LNCaP clone FGC (cell line): ENCODE data around the gene NR2C2AP.
A peak's percentile ranks its signal among the peaks of the same experiment; 100 is the strongest.
"Not testable (repeated sequence)": the region's sequence is repeated elsewhere in the genome, so short reads cannot be mapped to it uniquely, and the experiment has no call there.

ENCODE experiments used
- DNase-seq: peaks from one replicate; pipeline ENCODE4 v3.0.0-alpha.2; 2011; ENCODE audit warnings: low read depth
- H3K4me3 ChIP-seq: 2 replicates; pipeline ENCODE4 v1.5.1; 2011; ENCODE audit warnings: mild to moderate bottlenecking, low read depth, low read length, control low read depth
- CTCF ChIP-seq: IDR thresholded peaks from 2 replicates; pipeline ENCODE4 v1.5.1; 2012; ENCODE audit warnings: mild to moderate bottlenecking; ENCODE audit not compliant: control insufficient read depth, insufficient read depth; ENCODE audit errors: extremely low read depth

NR2C2AP gene

GRCh38 chr19:19224852-19225494 lies 21.8 kb upstream of the NR2C2AP start:
- TF ChIP-seq CTCF, result peak; percentile 55
- 0 out of 2 replicates have a peak overlapping the region, but pooled peaks have one; percentile 7 for H3K4me3 ChIP-seq
- peak; percentile 48 for DNase-seq

DNA sequence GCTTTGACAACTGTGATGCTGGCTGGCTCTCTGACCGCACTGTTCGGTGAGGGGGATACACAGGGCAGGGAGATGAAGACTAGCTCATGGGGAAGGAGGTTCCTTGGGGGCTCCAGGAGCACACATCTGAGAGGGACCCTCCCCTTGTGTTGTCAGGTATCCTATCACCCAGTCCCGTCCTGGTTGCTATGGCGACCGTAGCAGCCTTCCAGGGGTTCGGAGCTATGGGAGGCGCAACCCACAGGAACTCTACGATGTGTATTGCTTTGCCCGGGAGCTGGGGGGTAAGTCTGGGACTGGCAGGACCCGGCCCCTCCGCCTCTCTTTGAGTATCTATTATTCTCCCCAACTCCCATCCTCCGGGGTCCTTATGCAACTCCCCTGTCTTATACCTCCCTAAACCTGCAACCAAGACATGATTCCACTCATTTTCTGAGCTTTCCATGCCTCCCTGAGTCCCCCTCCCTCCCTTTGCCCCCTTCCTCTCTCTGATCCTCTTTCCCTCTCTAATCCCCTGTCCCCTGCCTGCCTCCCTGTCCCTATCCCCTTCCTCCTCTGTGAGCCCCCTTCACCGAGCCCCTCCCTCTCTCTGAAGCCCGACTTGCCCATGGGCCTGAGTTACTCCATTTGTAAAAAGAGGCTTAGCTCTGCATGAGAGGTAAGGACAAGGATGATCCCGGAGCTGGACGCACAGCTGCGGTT lies 21.1 kb upstream of the NR2C2AP start:
- no peak for DNase-seq
- no peak for TF ChIP-seq CTCF
- no peak overlapping the region for H3K4me3 ChIP-seq

GRCh38 chr19:19223636-19224035 lies 20.4 kb upstream of the NR2C2AP start:
- no peak overlapping the region for H3K4me3 ChIP-seq
- no peak for TF ChIP-seq CTCF
- no peak for DNase-seq

- no peak for TF ChIP-seq CTCF
- DNase-seq, result no peak
- no peak overlapping the region for H3K4me3 ChIP-seq
These were observed 19.8 kb upstream of the NR2C2AP start for GRCh38 chr19:19223060-19223459.

DNA sequence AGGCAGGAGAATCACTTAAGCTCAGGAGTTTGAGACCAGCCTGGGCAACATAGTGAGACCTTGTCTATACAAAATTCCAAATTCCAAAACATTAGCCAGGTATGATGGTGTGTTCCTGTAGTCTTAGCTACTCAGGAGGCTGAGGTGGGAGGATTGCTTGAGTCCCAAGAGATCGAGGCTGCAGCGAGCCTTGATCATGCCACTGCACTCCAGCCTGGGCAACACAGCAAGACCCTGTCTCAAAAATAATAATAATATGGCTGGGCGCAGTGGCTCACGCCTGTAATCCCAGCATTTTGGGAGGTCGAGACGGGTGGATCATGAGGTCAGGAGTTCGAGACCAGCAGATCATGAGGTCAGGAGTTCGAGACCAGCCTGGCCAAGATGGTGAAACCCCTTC lies 17.8 kb upstream of the NR2C2AP start:
- not testable (repeated sequence) for DNase-seq

DNA sequence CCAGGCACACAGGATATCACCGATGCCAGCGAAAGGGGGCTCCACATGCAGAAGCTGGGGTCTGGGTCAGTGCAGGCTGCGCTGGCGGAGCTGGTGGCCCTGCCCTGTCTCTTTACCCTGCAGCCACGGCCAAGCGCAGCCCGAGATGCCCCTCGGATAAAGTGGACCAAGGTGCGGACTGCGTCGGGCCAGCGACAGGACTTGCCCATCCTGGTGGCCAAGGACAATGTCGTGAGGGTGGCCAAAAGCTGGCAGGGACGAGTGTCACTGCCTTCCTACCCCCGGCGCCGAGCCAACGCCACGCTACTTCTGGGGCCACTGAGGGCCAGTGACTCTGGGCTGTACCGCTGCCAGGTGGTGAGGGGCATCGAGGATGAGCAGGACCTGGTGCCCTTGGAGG lies 15.7 kb upstream of the NR2C2AP start:
- no peak for DNase-seq
- H3K4me3 ChIP-seq, result no peak overlapping the region
- TF ChIP-seq CTCF, result no peak

More for the DNA sequence above, 17.8 kb upstream of the NR2C2AP start:
- not testable (repeated sequence) for H3K4me3 ChIP-seq

GRCh38 chr19:19217099-19217498 lies 13.9 kb upstream of the NR2C2AP start:
- DNase-seq, result peak; percentile 33

More at GRCh38 chr19:19217099-19217498, 13.9 kb upstream of the NR2C2AP start:
- no peak for TF ChIP-seq CTCF
- H3K4me3 ChIP-seq, result no peak overlapping the region
